DND-41 (cell line): ENCODE results near the gene ADCY1.

Source experiments
- CTCF ChIP-seq: IDR thresholded peaks from 2 replicates; pipeline ENCODE4 v1.5.1; 2012; ENCODE audit warnings: borderline replicate concordance, low read length, moderate library complexity, mild to moderate bottlenecking; ENCODE audit not compliant: poor library complexity, severe bottlenecking; ENCODE audit errors: extremely low read depth
- EZH2 ChIP-seq: IDR thresholded peaks from 3 replicates; pipeline ENCODE4 v1.6.1; 2012; ENCODE audit warnings: borderline replicate concordance, low read depth, mild to moderate bottlenecking, moderate library complexity, low read length, inconsistent platforms; ENCODE audit not compliant: severe bottlenecking

- TF ChIP-seq CTCF (no peak), EZH2 (no peak)
These were observed 49.1 kb upstream of the ADCY1 start for GRCh38 chr7:45525057-45525456.
